DMS 273 treated with DMSO at 0.1 percent for 48 hours (cell line): Measurements from ENCODE around the gene SEC31B.

Experiments
- DNase-seq: peaks from one replicate; lab custom pipeline; 2025; lab: John Stamatoyannopoulos, UW

The SEC31B gene

DNA sequence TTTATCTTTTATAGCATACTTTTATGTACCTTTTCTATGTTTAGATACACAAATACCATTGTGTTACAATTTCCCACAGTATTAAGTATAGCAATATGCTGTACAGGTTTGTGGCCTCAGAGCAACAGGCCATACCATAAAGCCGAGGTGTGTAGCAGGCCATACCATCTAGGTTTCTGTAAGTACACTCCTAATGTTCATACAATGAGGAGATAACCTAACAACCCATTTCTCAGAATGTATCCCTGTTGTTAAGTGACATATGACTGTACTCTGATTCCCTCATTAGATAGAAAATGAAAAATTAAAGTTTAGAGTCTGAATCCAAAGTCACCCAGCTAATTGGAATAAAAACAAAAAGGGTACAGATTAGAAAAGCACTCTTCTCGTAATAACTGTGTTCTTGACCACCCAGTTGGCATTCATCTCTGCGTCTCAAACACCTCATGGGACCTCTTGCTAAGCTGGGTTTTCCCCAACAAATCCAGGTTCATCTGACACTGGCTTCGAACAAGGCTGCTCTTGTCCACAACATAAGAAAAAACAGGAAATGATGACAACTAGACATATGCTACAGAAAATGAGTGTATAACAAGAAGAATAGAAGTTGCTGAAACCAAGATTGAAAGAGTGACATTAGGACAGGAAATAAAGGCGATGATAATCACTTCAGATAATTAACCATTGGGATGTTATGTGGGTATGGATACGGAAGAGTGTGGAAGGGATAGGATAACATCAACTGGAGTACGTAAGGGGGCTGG, 8.6 kb upstream of the SEC31B start:
- no peak for DNase-seq

DNA sequence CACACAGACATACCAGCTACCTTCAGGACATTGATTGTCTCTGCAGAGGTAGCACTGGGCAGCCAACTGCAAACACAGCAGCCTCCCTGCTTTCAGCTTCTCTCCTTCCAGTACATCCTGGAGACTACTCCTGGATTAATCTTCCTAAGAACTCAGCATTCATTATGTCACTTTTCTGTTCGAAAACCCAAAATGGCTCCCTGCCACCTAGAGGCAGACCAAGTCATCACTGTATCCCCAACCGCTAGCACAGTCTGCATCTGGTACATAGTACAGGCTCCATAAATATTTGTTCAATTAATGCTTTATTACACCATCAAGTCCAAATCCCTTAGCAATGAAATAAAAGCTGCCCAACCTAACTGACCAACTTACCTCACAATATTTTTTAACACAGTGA, 5.0 kb upstream of the SEC31B start:
- no peak for DNase-seq

DNA sequence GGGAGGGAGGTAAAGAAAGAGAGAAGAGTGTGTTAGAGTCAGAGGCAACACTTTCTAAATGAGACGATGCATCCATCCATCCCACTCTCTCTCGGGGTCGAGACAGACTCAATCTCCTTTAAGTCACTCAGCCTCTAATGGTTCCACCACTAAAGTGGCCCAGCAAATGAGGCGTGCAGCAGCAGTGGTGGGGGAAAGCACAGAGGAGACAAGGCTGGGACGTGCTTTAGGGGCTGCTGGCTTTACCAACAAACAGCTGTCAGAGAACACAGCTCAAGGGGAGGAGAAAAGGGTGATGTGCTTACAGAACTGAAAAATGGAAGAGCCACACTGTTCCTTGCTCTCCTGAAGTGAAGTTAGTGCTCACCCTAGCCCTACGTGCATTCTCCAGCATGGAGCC, 4.5 kb upstream of the SEC31B start:
- DNase-seq = no peak

DNA sequence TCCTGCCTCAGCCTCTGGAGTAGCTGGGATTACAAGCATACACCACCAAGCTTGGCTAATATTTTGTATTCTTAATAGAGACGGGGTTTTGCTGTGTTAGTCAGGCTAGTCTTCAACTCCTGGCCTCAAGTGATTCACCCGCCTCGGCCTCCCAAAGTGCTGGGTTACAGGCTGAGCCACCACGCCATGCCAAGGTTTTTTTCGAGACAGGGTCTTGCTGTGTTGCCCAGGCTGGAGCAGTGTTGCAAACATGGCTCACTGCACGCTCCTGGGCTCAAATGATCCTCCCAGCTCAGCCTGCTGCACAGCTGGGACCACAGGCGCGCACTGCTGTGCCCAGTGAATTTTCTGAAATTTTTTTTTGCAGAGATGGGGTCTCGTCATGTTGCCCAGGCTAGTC, 3.3 kb upstream of the SEC31B start:
- no peak for DNase-seq

DNA sequence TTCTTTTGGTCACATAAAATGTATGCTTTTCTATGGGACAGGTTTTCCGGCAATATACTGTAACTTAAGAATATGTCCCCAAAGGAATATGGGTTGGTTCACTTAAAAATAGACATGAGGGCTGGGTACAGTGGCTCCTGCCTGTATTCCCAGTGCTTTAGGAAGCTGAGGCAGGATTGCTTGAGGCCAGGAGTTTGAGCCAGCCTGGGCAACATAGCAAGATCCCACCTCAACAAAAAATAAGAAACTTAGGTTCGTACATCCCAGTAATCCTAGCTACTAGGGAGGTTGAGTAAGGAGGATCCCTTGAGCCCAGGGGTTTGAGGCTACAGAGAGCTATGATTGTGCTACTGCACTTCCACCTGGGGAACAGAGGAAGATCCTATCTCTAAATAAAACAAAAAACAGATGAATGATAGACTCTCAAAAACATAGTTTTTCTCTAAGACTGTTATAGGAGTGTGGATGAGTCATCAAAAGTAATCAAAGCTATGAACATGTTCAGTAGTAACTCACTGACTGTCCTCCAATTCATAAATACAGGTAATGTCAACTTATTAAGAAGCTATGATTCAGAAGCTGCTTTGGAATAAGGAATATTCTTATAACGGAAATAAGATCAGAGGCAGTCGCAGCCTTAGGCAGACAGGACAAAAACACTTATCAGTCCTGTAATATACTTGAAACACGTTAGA, 2.6 kb upstream of the SEC31B start:
- no peak for DNase-seq

- DNase-seq = no peak
These were observed 1.1 kb upstream of the SEC31B start for GRCh38 chr10:100520811-100521210.

DNA sequence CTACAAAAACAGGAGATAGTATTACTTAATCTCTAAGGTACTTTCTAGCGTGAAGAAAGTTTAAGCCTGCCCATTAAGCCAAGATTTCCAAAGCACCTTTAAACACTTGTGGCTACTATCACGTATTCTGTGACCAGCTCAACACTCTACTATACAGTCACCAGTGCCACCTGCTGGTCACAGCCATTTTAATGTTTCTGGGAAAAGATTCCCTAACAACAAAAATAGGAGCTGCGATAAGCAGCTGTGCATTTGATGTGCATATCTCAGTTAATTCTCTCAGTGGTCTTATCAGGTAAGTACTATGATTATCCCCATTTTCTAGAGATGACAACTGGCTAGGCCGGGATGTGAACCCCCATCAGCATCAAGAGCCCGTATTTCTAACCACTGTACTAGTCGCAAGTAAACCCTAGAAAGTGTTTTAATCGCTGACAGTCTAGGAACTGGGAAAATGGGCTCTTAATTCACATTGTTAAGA, 860 bp downstream of the SEC31B start:
- peak; percentile 31 for DNase-seq

DNA sequence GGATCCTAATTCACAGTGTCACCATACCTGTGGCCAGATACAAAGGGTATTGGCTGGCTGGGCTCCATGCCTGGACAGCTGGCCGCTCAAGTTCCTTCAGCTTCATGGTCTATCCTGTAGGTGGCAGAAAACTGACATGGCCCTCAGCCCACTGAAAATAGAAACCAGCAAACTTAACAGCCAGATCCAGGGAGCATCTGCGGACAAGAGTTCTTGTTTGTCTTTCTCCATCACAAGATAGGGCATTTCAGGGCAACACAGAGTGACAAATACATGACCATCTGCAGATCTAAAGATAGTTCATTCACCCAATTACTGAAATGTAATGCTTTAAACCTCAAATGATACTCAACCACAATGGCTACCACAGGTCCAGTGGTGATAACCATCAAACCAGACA, 2.8 kb downstream of the SEC31B start:
- DNase-seq = no peak

DNA sequence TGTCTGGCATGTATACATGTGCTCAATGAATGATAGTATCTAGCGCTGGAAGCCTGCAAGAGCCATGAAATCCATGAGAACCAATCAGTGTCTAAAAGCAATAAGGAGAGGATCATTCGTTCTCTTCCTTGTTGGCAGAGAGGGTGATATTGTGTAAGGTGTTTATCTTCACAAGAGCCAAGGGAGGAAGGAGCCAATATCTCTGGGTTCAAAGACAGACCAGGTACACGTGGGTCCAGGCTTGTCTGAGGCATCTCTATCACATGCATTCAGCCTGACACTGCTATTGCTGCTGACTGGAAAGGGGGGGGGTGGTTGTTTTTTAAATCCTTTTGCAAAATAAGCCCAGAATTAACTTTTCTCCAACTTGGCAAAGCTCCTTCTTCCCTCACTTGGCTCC, 4.0 kb downstream of the SEC31B start:
- no peak for DNase-seq

GRCh38 chr10:100510533-100511308, 8.9 kb downstream of the SEC31B start:
- no peak for DNase-seq

DNA sequence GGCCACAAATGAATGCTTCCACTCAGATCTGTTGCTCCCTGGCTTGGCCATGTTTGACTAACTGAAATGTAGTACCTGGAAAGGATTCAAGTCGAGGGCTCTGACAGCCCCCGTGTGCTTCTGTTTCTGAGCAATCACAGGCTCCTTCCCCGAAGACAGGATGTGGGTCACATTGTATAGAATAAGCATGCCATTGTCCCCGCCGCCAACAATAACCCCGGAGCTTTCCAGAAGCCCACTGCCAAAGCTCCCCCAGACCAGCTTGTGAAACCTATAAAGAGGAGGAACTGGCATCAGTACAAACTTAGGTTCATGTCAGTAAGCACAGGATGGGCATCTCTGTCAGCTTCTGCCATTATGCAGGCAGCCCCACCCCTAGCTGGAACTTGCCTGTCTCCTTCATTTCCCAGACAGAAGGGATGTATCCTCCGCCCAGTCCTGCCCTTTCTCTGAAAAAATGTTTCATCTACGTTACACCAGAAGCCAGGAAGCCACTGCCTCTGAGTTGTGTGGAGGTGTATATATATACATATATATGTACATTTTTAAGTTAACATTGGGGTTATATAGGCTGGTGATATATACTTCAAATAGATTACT, 10.3 kb downstream of the SEC31B start:
- DNase-seq = no peak

- DNase-seq = no peak
These were observed 10.9 kb downstream of the SEC31B start for GRCh38 chr10:100508691-100509150.

GRCh38 chr10:100508266-100508665, 11.4 kb downstream of the SEC31B start:
- DNase-seq = no peak

- no peak for DNase-seq
These were observed 12.3 kb downstream of the SEC31B start for GRCh38 chr10:100507357-100507732.

DNA sequence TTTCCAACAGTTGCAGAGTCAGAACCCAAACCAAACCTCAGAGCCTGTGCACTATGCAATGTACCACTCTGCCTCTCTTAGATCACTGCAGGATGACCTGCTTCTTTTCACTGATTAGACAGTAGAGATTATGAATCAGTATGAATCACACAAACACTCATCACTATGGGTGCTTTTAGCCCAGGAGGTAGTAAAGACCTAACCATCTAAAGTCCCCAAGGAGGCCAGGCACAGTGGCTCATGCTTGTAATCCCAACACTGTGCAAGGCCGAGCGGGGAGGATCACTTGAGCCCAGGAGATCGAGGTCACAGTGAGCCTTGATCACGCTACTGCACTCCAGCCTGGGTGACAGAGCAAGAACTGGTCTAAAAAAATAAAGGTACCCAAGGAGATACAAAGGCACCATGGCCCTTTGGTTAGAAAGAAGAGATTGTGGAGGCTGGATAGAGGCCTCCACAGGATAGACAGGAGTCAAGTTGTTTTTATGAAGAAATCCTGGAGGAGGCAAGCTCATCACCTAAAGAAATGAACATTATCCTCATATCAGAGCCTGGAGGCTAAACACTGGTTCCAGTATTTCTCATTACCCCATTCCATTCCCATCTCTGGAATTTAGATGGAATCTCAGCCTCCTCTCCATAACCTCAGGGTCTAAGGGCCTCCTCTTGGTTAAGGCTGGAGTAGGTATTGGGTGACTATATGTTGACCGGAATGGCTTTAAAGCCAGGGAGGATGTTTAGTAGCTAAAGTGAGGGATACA, 12.9 kb downstream of the SEC31B start:
- no peak for DNase-seq

DNA sequence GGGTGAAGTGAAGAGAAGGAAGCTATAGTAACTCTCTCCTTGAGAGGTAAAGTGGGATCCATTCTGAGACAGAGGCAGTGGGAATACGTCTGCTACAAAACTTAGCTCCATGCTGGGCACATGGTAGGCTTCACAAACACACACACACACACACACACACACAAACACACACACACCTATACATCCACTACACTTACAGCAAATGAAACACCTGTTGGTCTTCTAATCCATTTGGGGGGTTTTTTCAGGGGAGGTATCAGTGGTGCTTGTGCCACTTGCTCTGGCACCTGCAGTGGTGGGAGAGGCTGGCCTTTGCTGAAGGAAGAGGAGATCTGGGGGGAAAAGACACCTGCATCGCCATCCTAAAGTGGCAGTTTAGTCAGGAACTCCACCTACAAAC, 14.5 kb downstream of the SEC31B start:
- DNase-seq = no peak

GRCh38 chr10:100504096-100504495, 15.6 kb downstream of the SEC31B start:
- DNase-seq = no peak

DNA sequence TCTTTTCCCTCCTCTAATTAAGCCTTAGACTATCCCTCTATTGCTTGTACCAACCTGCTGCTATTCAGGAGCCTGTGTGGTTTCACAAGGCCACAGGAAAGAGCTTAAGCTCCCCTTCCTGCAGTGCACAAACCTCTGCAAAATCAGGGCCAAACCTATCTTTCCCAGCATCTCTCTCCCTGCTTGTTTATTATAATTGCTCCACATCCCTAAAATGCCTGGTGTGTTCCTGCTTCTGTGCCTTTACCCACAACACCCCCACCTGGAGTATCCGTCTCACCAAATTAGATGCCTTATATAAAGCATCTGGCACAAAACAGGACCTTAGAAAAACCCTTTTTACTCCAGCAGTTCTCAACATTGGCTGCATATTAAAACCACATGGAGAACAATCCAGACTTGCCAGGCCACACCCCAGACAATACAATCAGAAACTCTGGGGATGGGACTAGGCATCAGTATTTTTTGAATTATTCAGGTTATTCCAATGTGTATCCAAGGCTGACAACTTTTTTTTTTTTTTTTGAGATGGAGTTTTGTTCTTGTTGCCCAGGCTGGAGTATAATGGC, 16.7 kb downstream of the SEC31B start:
- no peak for DNase-seq

GRCh38 chr10:100501423-100501822, 18.2 kb downstream of the SEC31B start:
- DNase-seq = no peak

DNA sequence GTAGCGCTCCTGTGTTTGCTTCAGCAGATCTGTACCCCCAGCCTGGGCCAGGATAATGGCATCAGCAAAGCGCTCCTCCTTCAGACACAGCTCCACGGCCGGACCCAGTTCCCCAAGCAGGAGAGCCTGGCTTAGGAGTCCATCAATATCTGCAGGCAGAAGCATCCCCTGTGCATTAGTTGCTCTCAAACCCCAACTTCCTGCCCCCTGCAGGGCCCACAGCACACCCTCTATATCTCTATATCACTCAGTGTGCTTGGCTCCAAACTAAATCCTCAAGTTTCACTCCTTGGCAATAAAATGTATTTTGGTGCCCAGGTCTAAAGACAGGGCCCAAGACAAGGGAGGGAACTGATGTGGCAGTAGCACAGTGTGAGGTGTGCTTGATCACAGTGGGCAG, 21.6 kb downstream of the SEC31B start:
- no peak for DNase-seq

- DNase-seq = no peak
These were observed 23.1 kb downstream of the SEC31B start for GRCh38 chr10:100496567-100496966.
